HG03457 (cell line): ENCODE measurements around the gene ARL14.

ENCODE experiments used
- ATAC-seq: cut with Tn5 transposase; IDR thresholded peaks from one replicate; pipeline ENCODE4 v1.9.1; 2021; ENCODE audit warnings: moderate number of reproducible peaks; ENCODE audit not compliant: unreplicated experiment

ARL14 gene

GRCh38 chr3:160719710-160720109, 42.8 kb downstream of the ARL14 start:
- ATAC-seq, result no peak

- no peak for ATAC-seq
Observed at GRCh38 chr3:160720123-160720746, 43.3 kb downstream of the ARL14 start.

GRCh38 chr3:160722331-160722730, 45.4 kb downstream of the ARL14 start:
- no peak for ATAC-seq

- ATAC-seq, result no peak
Observed at GRCh38 chr3:160725338-160725737, 48.4 kb downstream of the ARL14 start.
